ENCODE results near the gene ACAP2.

ACAP2 gene

GRCh38 chr3:195259475-195260279 lies 183.1 kb downstream of the ACAP2 start:
- DNase-seq (ENCODE audit: low spot score), result peak; percentile 71

- DNase-seq (ENCODE audit: low spot score), result no peak
Observed at GRCh38 chr3:195259154-195259474, 183.7 kb downstream of the ACAP2 start.

GRCh38 chr3:195258449-195259153 lies 184.2 kb downstream of the ACAP2 start:
- no peak for DNase-seq (ENCODE audit: low spot score)

- DNase-seq (ENCODE audit: low spot score), result no peak
Observed at GRCh38 chr3:195257454-195258448, 185.1 kb downstream of the ACAP2 start.

GRCh38 chr3:195256639-195257453 lies 186.0 kb downstream of the ACAP2 start:
- no peak for DNase-seq (ENCODE audit: low spot score)

GRCh38 chr3:195255571-195256501 lies 187.0 kb downstream of the ACAP2 start:
- no peak for DNase-seq (ENCODE audit: low spot score)

GRCh38 chr3:195255176-195255500 lies 187.7 kb downstream of the ACAP2 start:
- no peak for DNase-seq (ENCODE audit: low spot score)

- DNase-seq (ENCODE audit: low spot score), result no peak
Observed at GRCh38 chr3:195254454-195255175, 188.2 kb downstream of the ACAP2 start.

GRCh38 chr3:195253923-195254432 lies 188.8 kb downstream of the ACAP2 start:
- no peak for DNase-seq (ENCODE audit: low spot score)

- DNase-seq (ENCODE audit: low spot score), result no peak
Observed at GRCh38 chr3:195251336-195252065, 191.3 kb downstream of the ACAP2 start.

GRCh38 chr3:195250473-195251251 lies 192.2 kb downstream of the ACAP2 start:
- DNase-seq (ENCODE audit: low spot score), result no peak

GRCh38 chr3:195249858-195250464 lies 192.9 kb downstream of the ACAP2 start:
- no peak for DNase-seq (ENCODE audit: low spot score)

- no peak for DNase-seq (ENCODE audit: low spot score)
Observed at GRCh38 chr3:195249057-195249770, 193.6 kb downstream of the ACAP2 start.

GRCh38 chr3:195248281-195248680 lies 194.5 kb downstream of the ACAP2 start:
- DNase-seq (ENCODE audit: low spot score), result no peak

- no peak for DNase-seq (ENCODE audit: low spot score)
Observed at GRCh38 chr3:195247863-195248189, 195.0 kb downstream of the ACAP2 start.

GRCh38 chr3:195247086-195247862 lies 195.5 kb downstream of the ACAP2 start:
- DNase-seq (ENCODE audit: low spot score), result no peak
